AG04449 (cell line): ENCODE measurements around the gene CNTNAP2.

Experiments used
- CTCF ChIA-PET: fragments of 350-600 bp; formaldehyde crosslinking; extraction: SDS; loops from one replicate; lab custom pipeline; 2021; ENCODE audit warnings: antibody characterized with exemption; lab: Yijun Ruan, JAX
- POLR2A ChIA-PET: fragments of 400-600, 350-600 bp; formaldehyde crosslinking; extraction: SDS; loops from one replicate; lab custom pipeline; 2020; ENCODE audit warnings: antibody characterized with exemption, inconsistent platforms; lab: Yijun Ruan, JAX
- DNase-seq: peaks from one replicate; pipeline ENCODE4 v3.0.0-alpha.2; 2010; ENCODE audit warnings: low read depth, low spot score
- H3K4me3 ChIP-seq: 2 replicates; pipeline ENCODE4 v1.5.1; 2011; ENCODE audit warnings: low read depth, mild to moderate bottlenecking, control low read depth, low read length
- CTCF ChIP-seq: IDR thresholded peaks from one replicate; pipeline ENCODE4 v1.5.1; 2011; ENCODE audit warnings: mild to moderate bottlenecking, moderate library complexity, low read length, control low read depth, inconsistent platforms; ENCODE audit not compliant: insufficient read depth; ENCODE audit errors: missing control alignments

Gene CNTNAP2

GRCh38 chr7:146772601-146773000 lies 656.0 kb downstream of the CNTNAP2 start:
- TF ChIP-seq CTCF: no peak
- no peak for DNase-seq
- ChIA-PET POLR2A (no interaction called here), CTCF (no interaction called here)
- H3K4me3 ChIP-seq: no peak overlapping the region

- CTCF ChIA-PET: no interaction called here
- TF ChIP-seq CTCF: no peak
- no peak for DNase-seq
These were observed 656.9 kb downstream of the CNTNAP2 start for GRCh38 chr7:146773506-146773905.

GRCh38 chr7:146781352-146782116 lies 664.9 kb downstream of the CNTNAP2 start:
- H3K4me3 ChIP-seq: no peak overlapping the region
- DNase-seq: no peak
- ChIA-PET CTCF (no interaction called here), POLR2A (no interaction called here)
- TF ChIP-seq CTCF: no peak

More at GRCh38 chr7:146773506-146773905, 656.9 kb downstream of the CNTNAP2 start:
- POLR2A ChIA-PET: no interaction called here
- H3K4me3 ChIP-seq: no peak overlapping the region

- ChIA-PET POLR2A (no interaction called here), CTCF (no interaction called here)
- DNase-seq: no peak
- no peak for TF ChIP-seq CTCF
- H3K4me3 ChIP-seq: no peak overlapping the region
These were observed 670.7 kb downstream of the CNTNAP2 start for GRCh38 chr7:146787266-146787665.

GRCh38 chr7:146788008-146788407 lies 671.4 kb downstream of the CNTNAP2 start:
- CTCF ChIA-PET: no interaction called here
- DNase-seq: no peak
- TF ChIP-seq CTCF: no peak
- H3K4me3 ChIP-seq: no peak overlapping the region
- POLR2A ChIA-PET: no interaction called here

GRCh38 chr7:146791344-146792285 lies 675.0 kb downstream of the CNTNAP2 start:
- CTCF ChIA-PET: no interaction called here
- DNase-seq: no peak
- POLR2A ChIA-PET: no interaction called here
- no peak overlapping the region for H3K4me3 ChIP-seq
- TF ChIP-seq CTCF: no peak
